NB4 (cell line): Measurements from ENCODE around the gene BCL2L13.

Experiments used
- CTCF ChIP-seq: IDR thresholded peaks from one replicate; pipeline ENCODE4 v1.5.1; 2012; ENCODE audit warnings: low read depth, low read length
- MAX ChIP-seq: IDR thresholded peaks from 2 replicates; pipeline ENCODE4 v1.6.1; 2011; ENCODE audit warnings: low read depth, low read length
- POLR2A ChIP-seq: IDR thresholded peaks from 2 replicates; pipeline ENCODE4 v1.6.1; 2011; ENCODE audit warnings: mild to moderate bottlenecking; ENCODE audit not compliant: insufficient read length; ENCODE audit errors: extremely low read depth

- TF ChIP-seq CTCF: no peak
- no peak for TF ChIP-seq POLR2A
- TF ChIP-seq MAX: no peak
These were observed 93.8 kb downstream of the BCL2L13 start for GRCh38 chr22:17732251-17732854.
